GM12878 (cell line): ENCODE measurements around the gene NLRP6. TPM values are rescaled to one million over a fixed set of nuclear protein-coding genes. Genes with fewer than 3 reads are reported as not detected.

Experiments used
- ATAC-seq: fragments of 200-7000 bp; cut with Tn5 transposase; 3 replicates; pipeline ENCODE4 v1.9.1; 2020; ENCODE audit warnings: mild to moderate bottlenecking, moderate library complexity
- BruUV-seq: library from RNA; stranded (reverse); fragments of 400-500 nt; replicated peaks from 2 replicates; lab custom pipeline; 2021; lab: Mats Ljungman, UMichigan
- CTCF ChIA-PET: fragments of 300-600 bp; sonication (Branson Sonifier 250); formaldehyde crosslinking; extraction: SDS; loops from one replicate; lab custom pipeline; 2021; ENCODE audit warnings: inconsistent platforms; lab: Yijun Ruan, JAX
- POLR2A ChIA-PET: fragments of 350-600 bp; formaldehyde crosslinking; extraction: SDS; loops from one replicate; lab custom pipeline; 2021; ENCODE audit warnings: inconsistent platforms; lab: Charles Lee
- RAD21 ChIA-PET: fragments of 300-600 bp; sonication (Branson Sonifier 250); formaldehyde crosslinking; loops from one replicate; lab custom pipeline; 2023; ENCODE audit warnings: antibody characterized with exemption; ENCODE audit not compliant: unreplicated experiment; lab: Charles Lee
- SMC1A ChIA-PET: fragments of 300-600 bp; sonication (Branson Sonifier 250); formaldehyde crosslinking; loops from one replicate; lab custom pipeline; 2023; ENCODE audit not compliant: unreplicated experiment, uncharacterized antibody; lab: Charles Lee
- DNase-seq: peaks from one replicate; pipeline ENCODE4 v3.0.0-alpha.2; 2011; ENCODE audit warnings: low read depth, low spot score
- FAIRE-seq: peaks from 3 replicates; lab custom pipeline; 2011; peaks lifted over from hg19 to GRCh38; lab: Jason Lieb, UNC
- H2AFZ ChIP-seq: 2 replicates; pipeline ENCODE4 v1.6.0; 2011; ENCODE audit warnings: low read depth, low read length, control low read depth; ENCODE audit not compliant: control insufficient read depth
- H3K27ac ChIP-seq: 2 replicates; pipeline ENCODE4 v1.5.1; 2011; ENCODE audit warnings: control low read depth; ENCODE audit not compliant: control insufficient read depth, insufficient read depth
- H3K27me3 ChIP-seq, 2 experiments: replicated peaks in 1 of 2; 2 replicates each; pipeline versions ENCODE4 v1.6.0 to v1.6.1; 2011; ENCODE audit warnings: low read length in 1 of 2; ENCODE audit not compliant: control insufficient read depth in 2 of 2, insufficient read depth in 2 of 2
- H3K36me3 ChIP-seq, 2 experiments: 2 replicates each; pipeline ENCODE4 v1.5.1; 2011; ENCODE audit warnings: low read length in 1 of 2; ENCODE audit not compliant: control insufficient read depth in 2 of 2, insufficient read depth in 2 of 2
- H3K4me1 ChIP-seq: 2 replicates; pipeline ENCODE4 v1.6.1; 2011; ENCODE audit warnings: mild to moderate bottlenecking, low read length, moderate library complexity, mixed read lengths; ENCODE audit not compliant: control insufficient read depth, insufficient read depth
- H3K4me2 ChIP-seq: 2 replicates; pipeline ENCODE4 v1.6.0; 2011; ENCODE audit warnings: control low read depth; ENCODE audit not compliant: control insufficient read depth, insufficient read depth
- H3K4me3 ChIP-seq: fragments of 200-600 bp; sonication (generic); 2 replicates; pipeline ENCODE4 v1.5.1; 2016
- H3K79me2 ChIP-seq: 2 replicates; pipeline ENCODE4 v1.6.0; 2011; ENCODE audit warnings: low read length; ENCODE audit not compliant: control insufficient read depth, insufficient read depth
- H3K9ac ChIP-seq: 2 replicates; pipeline ENCODE4 v1.8.0; 2011; ENCODE audit warnings: low read length, control low read depth, mixed read lengths; ENCODE audit not compliant: control insufficient read depth, insufficient read depth
- H3K9me3 ChIP-seq: replicated peaks from 3 replicates; pipeline ENCODE4 v1.5.1; 2011; ENCODE audit warnings: mild to moderate bottlenecking, low read length; ENCODE audit not compliant: control insufficient read depth, insufficient read depth
- H4K20me1 ChIP-seq: 2 replicates; pipeline ENCODE4 v1.6.0; 2011; ENCODE audit not compliant: control insufficient read depth, insufficient read depth
- ATF7 ChIP-seq: fragments of 450-650 bp; IDR thresholded peaks from 2 replicates; pipeline ENCODE4 v1.6.1; 2016; ENCODE audit warnings: low read depth, mild to moderate bottlenecking
- BACH1 ChIP-seq: fragments of 450-650 bp; IDR thresholded peaks from 2 replicates; pipeline ENCODE4 v1.6.1; 2017; ENCODE audit warnings: mild to moderate bottlenecking, borderline replicate concordance
- CBX3 ChIP-seq: fragments of 200-600 bp; sonication (generic); IDR thresholded peaks from 2 replicates; pipeline ENCODE4 v1.6.1; 2016; ENCODE audit warnings: low read depth, borderline replicate concordance
- CREB1 ChIP-seq: IDR thresholded peaks from 2 replicates; pipeline ENCODE4 v1.6.1; 2012; ENCODE audit warnings: low read depth, mild to moderate bottlenecking, inconsistent platforms
- CREM ChIP-seq: IDR thresholded peaks from 2 replicates; pipeline ENCODE4 v1.6.1; 2014; ENCODE audit warnings: antibody characterized with exemption, low read depth
- GABPA ChIP-seq: IDR thresholded peaks from 2 replicates; pipeline ENCODE4 v1.6.1; 2014; ENCODE audit warnings: antibody characterized with exemption, low read depth, mild to moderate bottlenecking, inconsistent platforms
- MEF2A ChIP-seq: IDR thresholded peaks from 2 replicates; pipeline ENCODE4 v1.6.1; 2011; ENCODE audit warnings: low read depth, mild to moderate bottlenecking, low read length, moderate library complexity; ENCODE audit not compliant: insufficient read depth
- PAX5 ChIP-seq: IDR thresholded peaks from 2 replicates; pipeline ENCODE4 v1.6.1; 2011; ENCODE audit warnings: low read depth, low read length, borderline replicate concordance
- PKNOX1 ChIP-seq: fragments of 450-650 bp; IDR thresholded peaks from 2 replicates; pipeline ENCODE4 v1.6.1; 2016; ENCODE audit warnings: mild to moderate bottlenecking
- POLR2AphosphoS5 ChIP-seq: IDR thresholded peaks from 2 replicates; pipeline ENCODE4 v1.6.1; 2011; ENCODE audit warnings: mild to moderate bottlenecking, low read length, inconsistent platforms
- POU2F2 ChIP-seq: IDR thresholded peaks from 3 replicates; pipeline ENCODE4 v1.6.1; 2011; ENCODE audit warnings: low read depth, mild to moderate bottlenecking, low read length, borderline replicate concordance
- RUNX3 ChIP-seq: IDR thresholded peaks from 2 replicates; pipeline ENCODE4 v1.6.1; 2012; ENCODE audit warnings: low read length, inconsistent platforms
- SIX5 ChIP-seq: IDR thresholded peaks from 2 replicates; pipeline ENCODE4 v1.6.1; 2011; ENCODE audit warnings: mild to moderate bottlenecking, low read depth, low read length, moderate library complexity; ENCODE audit not compliant: severe bottlenecking
- SMAD5 ChIP-seq: IDR thresholded peaks from 2 replicates; pipeline ENCODE4 v1.6.1; 2016; ENCODE audit warnings: antibody characterized with exemption, low read depth
- SREBF1 ChIP-seq: IDR thresholded peaks from 2 replicates; pipeline ENCODE4 v1.6.1; 2012; ENCODE audit warnings: mild to moderate bottlenecking, low read length
- TAF1 ChIP-seq: IDR thresholded peaks from 2 replicates; pipeline ENCODE4 v1.6.1; 2011; ENCODE audit warnings: mild to moderate bottlenecking, low read depth, low read length, borderline replicate concordance
- TARDBP ChIP-seq: IDR thresholded peaks from 2 replicates; pipeline ENCODE4 v1.6.1; 2016; ENCODE audit warnings: borderline replicate concordance
- YY1 ChIP-seq: IDR thresholded peaks from 2 replicates; pipeline ENCODE4 v1.6.1; 2011; ENCODE audit warnings: low read depth, mild to moderate bottlenecking, low read length
- WGBS: methylation state at CpG from one replicate; pipeline ENCODE4 v1.1.6; 2016; ENCODE audit warnings: low lambda C conversion rate; ENCODE audit not compliant: insufficient replicate concordance, insufficient coverage; ENCODE audit errors: missing lambda C conversion rate; 5-methylcytosine and 5-hydroxymethylcytosine counted together
- in situ Hi-C: fragments of 300-500 bp; cut with MboI; formaldehyde crosslinking; loops from 9 replicates; pipeline ENCODE4 v1.14.3; 2018; ENCODE audit warnings: mixed read lengths
- intact Hi-C: fragments of 100-400 bp; cut with micrococcal nuclease; formaldehyde crosslinking; loops from one replicate; pipeline ENCODE4 v1.14.2; 2022; ENCODE audit not compliant: unreplicated experiment
- polyA plus RNA-seq, 11 experiments: library from polyadenylated mRNA; depleted of rRNA in 4 of 11; unstranded in 6 of 11; stranded (reverse) in 5 of 11; fragments of >200 nt; fragmentation: Nextera tagmentation in 4 of 11; fragmentation: Illumina TruSeq in 1 of 11; extraction: Ambion mirVana in 4 of 11; extraction: Trizol in 1 of 11; gene quantifications; 1 replicate in 1 of 11; 2 replicates in 10 of 11; pipeline versions ENCODE4 v1.2.1 to v1.2.3, GENCODE V29; 2011 to 2016; ENCODE audit warnings: inconsistent platforms in 2 of 11, missing spikeins in 2 of 11, low read depth in 1 of 11
- total RNA-seq, 4 experiments: library from RNA; depleted of rRNA in 3 of 4; stranded (reverse); fragments of >200 nt in 3 of 4; fragmentation: Illumina TruSeq in 1 of 4; extraction: Trizol in 1 of 4; gene quantifications; 2 replicates each; pipeline versions ENCODE4 v1.2.1 to v1.2.3, GENCODE V29; 2013 to 2021
- TF ChIP-seq, protein P1 (sequence below): IDR thresholded peaks from 2 replicates; pipeline ENCODE4 v1.6.1; 2012; ENCODE audit warnings: low read depth, low read length, improper control_type of control experiment
- TF ChIP-seq, protein P2 (sequence below): fragments of 450-650 bp; IDR thresholded peaks from 2 replicates; pipeline ENCODE4 v1.6.1; 2017; ENCODE audit warnings: borderline replicate concordance

Gene NLRP6
- total and polyA plus RNA-seq, 10 of the 15 experiments (the other 5 are each of a cell fraction or from before 2014, with no cell fraction given): 0.03 to 0.11 TPM; not detected in 8

GRCh38 chr11:236774-237767, 41.1 kb upstream of the NLRP6 start, which contains the start of gene PSMD13:
TSS of gene PSMD13 (plus strand) at chr11:236976. CDS start at chr11:237050, 74 bp downstream.
- H2AFZ ChIP-seq: peak within 1 kb of the TSS; percentile 94
- H3K9ac ChIP-seq: peak within 1 kb of the TSS; percentile 95
- intact Hi-C loops (loop anchor here (1.0 to 2.0 kb wide), 2 partner anchors 30 to 32 kb away; partner anchors contain the start of genes BET1L and RIC8A), in situ Hi-C loops (no loop called here)
- peaks cover 40% of the 10 kb centered on the region for H3K79me2 ChIP-seq
- ChIA-PET RAD21 (interaction anchor here (0.9 to 2.2 kb wide), 6 partner anchors 14 to 118 kb away, joined by 3 to 15 read pairs (median 4); partner anchors contain the start of genes BET1L and RIC8A), POLR2A (interaction anchor here (0.7 to 2.1 kb wide), 9 partner anchors 10 to 270 kb away, joined by 3 to 27 read pairs (median 3); partner anchors contain the start of genes BET1L, RIC8A and RNH1), SMC1A (interaction anchor here (0.7 to 3.8 kb wide), 14 partner anchors 9 to 127 kb away, joined by 3 to 38 read pairs (median 4); partner anchors contain the start of genes BET1L, IFITM2 and RIC8A), CTCF (interaction anchor here (0.7 to 2.2 kb wide), 10 partner anchors 13 to 213 kb away, joined by 3 to 26 read pairs (median 5); partner anchors contain the start of genes BET1L, PTDSS2 and RIC8A)
- H4K20me1 ChIP-seq: no peaks in the 10 kb centered on the region
- peak; percentile 89 for FAIRE-seq
- peak within 1 kb of the TSS; percentile 80 for H3K4me3 ChIP-seq
- no peaks in the 10 kb centered on the region for H3K27me3 ChIP-seq
- peaks cover 3 to 16% of the 10 kb centered on the region in 2 experiments; a peak in 2 of 4 replicates for H3K36me3 ChIP-seq
- no peaks in the 10 kb centered on the region for H3K4me1 ChIP-seq
- DNase-seq: no peak
- peak within 1 kb of the TSS; percentile 98 for H3K4me2 ChIP-seq
- TSS peak; percentile 74 for BruUV-seq
- no peaks in the 10 kb centered on the region for H3K9me3 ChIP-seq
- ATAC-seq: peak; percentile 95
- peak within 1 kb of the TSS; percentile 86 for H3K27ac ChIP-seq
- WGBS: 2% methylated on average over 60 of the region's 62 CpGs
- TF ChIP-seq GABPA (peak; percentile 87), RUNX3 (peak; percentile 73), YY1 (peak; percentile 85), SMAD5 (peak; percentile 70; the same call in 1 of the 2 replicates), POLR2AphosphoS5 (peak; percentile 87), SIX5 (peak; percentile 50), PAX5 (0 out of 2 replicates have a peak, but pooled peaks have one; percentile 23), TARDBP (peak; percentile 40; the same call in 1 of the 2 replicates), ATF7 (no peak), MEF2A (0 out of 2 replicates have a peak, but pooled peaks have one; percentile 23), BACH1 (0 out of 2 replicates have a peak, but pooled peaks have one; percentile 13), CREM (peak; percentile 39; the same call in 1 of the 2 replicates), CBX3 (no peak), POU2F2 (peak; percentile 34; the same call in 1 of the 3 replicates), TAF1 (peak; percentile 76), PKNOX1 (peak; percentile 72), SREBF1 (no peak), CREB1 (no peak)
- TF ChIP-seq, protein P1, sequence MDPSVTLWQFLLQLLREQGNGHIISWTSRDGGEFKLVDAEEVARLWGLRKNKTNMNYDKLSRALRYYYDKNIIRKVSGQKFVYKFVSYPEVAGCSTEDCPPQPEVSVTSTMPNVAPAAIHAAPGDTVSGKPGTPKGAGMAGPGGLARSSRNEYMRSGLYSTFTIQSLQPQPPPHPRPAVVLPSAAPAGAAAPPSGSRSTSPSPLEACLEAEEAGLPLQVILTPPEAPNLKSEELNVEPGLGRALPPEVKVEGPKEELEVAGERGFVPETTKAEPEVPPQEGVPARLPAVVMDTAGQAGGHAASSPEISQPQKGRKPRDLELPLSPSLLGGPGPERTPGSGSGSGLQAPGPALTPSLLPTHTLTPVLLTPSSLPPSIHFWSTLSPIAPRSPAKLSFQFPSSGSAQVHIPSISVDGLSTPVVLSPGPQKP: peak; percentile 83
- TF ChIP-seq, protein P2, sequence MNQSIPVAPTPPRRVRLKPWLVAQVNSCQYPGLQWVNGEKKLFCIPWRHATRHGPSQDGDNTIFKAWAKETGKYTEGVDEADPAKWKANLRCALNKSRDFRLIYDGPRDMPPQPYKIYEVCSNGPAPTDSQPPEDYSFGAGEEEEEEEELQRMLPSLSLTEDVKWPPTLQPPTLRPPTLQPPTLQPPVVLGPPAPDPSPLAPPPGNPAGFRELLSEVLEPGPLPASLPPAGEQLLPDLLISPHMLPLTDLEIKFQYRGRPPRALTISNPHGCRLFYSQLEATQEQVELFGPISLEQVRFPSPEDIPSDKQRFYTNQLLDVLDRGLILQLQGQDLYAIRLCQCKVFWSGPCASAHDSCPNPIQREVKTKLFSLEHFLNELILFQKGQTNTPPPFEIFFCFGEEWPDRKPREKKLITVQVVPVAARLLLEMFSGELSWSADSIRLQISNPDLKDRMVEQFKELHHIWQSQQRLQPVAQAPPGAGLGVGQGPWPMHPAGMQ: no peak
